Right lobe of liver (tissue), 4 donors: ENCODE measurements around the gene RCAN3.

Source experiments
- CTCF ChIP-seq, 4 donors: fragments of 200-600 bp in 3 of 4; fragments of 450-650 bp in 1 of 4; IDR thresholded peaks; one replicate each; pipeline versions ENCODE4 v1.5.1 to v1.8.0; 2016 to 2022; ENCODE audit warnings: antibody characterized with exemption in 4 of 4, mild to moderate bottlenecking in 2 of 4
- POLR2A ChIP-seq: fragments of 450-650 bp; IDR thresholded peaks from one replicate; pipeline ENCODE4 v1.6.1; 2017; ENCODE audit warnings: antibody characterized with exemption, mild to moderate bottlenecking
- donor health status: DM: no; HTN: no; CAD: no.
- donor health status: DM: no; HTN: no; CAD: no.
- donor health status: DM: no; HTN: yes; CAD: no.

GRCh38 chr1:24484199-24484598 is 18.4 kb upstream of the RCAN3 start:
- TF ChIP-seq CTCF (IDR thresholded peaks at IDR 0.05) (no peak), POLR2A (no peak)
